ENCODE results near the gene KCNH1. TPM values are rescaled to one million over a fixed set of nuclear protein-coding genes. Genes with fewer than 3 reads are reported as not detected.

The KCNH1 gene
- total RNA-seq, 1 donor from 2014 or later, result not detected

GRCh38 chr1:211158866-211159265, 24.9 kb upstream of the KCNH1 start:
- no peak overlapping the region for H3K4me3 ChIP-seq
- H3K36me3 ChIP-seq, result no peaks in the 10 kb centered on the region
- no peak for DNase-seq
- H3K9me3 ChIP-seq (replicated peaks), result peaks cover 25% of the 10 kb centered on the region
- no peak for TF ChIP-seq CTCF (IDR thresholded peaks at IDR 0.05; ENCODE audit: borderline replicate concordance)
- no peaks in the 10 kb centered on the region for H3K4me1 ChIP-seq
- H3K27me3 ChIP-seq (ENCODE audit: low read depth), result peaks cover 27% of the 10 kb centered on the region
- intact Hi-C loops (cut with micrococcal nuclease), result no loop called here
- H3K27ac ChIP-seq (replicated peaks), result no peak overlapping the region

GRCh38 chr1:211155040-211155439, 21.1 kb upstream of the KCNH1 start:
- TF ChIP-seq CTCF (IDR thresholded peaks at IDR 0.05; ENCODE audit: borderline replicate concordance), result no peak
- intact Hi-C loops (cut with micrococcal nuclease), result no loop called here

GRCh38 chr1:211153932-211154331, 20.0 kb upstream of the KCNH1 start:
- H3K27me3 ChIP-seq (ENCODE audit: low read depth), result no peaks in the 10 kb centered on the region
- no peaks in the 10 kb centered on the region for H3K4me1 ChIP-seq
- H3K4me3 ChIP-seq, result no peak overlapping the region
- no peaks in the 10 kb centered on the region for H3K36me3 ChIP-seq
- no peak for DNase-seq
- no peak overlapping the region for H3K27ac ChIP-seq (replicated peaks)
- TF ChIP-seq CTCF (IDR thresholded peaks at IDR 0.05; ENCODE audit: borderline replicate concordance), result no peak
- intact Hi-C loops (cut with micrococcal nuclease), result no loop called here
- peaks cover 21% of the 10 kb centered on the region for H3K9me3 ChIP-seq (replicated peaks)

More at GRCh38 chr1:211155040-211155439, 21.1 kb upstream of the KCNH1 start:
- no peak overlapping the region for H3K4me3 ChIP-seq
- no peaks in the 10 kb centered on the region for H3K36me3 ChIP-seq
- no peaks in the 10 kb centered on the region for H3K27me3 ChIP-seq (ENCODE audit: low read depth)
- no peak for DNase-seq
- no peak overlapping the region for H3K27ac ChIP-seq (replicated peaks)
- no peaks in the 10 kb centered on the region for H3K4me1 ChIP-seq
- H3K9me3 ChIP-seq (replicated peaks), result peaks cover 25% of the 10 kb centered on the region

- no peaks in the 10 kb centered on the region for H3K9me3 ChIP-seq (replicated peaks)
- H3K27ac ChIP-seq (replicated peaks), result no peak overlapping the region
- no peak overlapping the region for H3K4me3 ChIP-seq
- H3K36me3 ChIP-seq, result no peaks in the 10 kb centered on the region
- no peaks in the 10 kb centered on the region for H3K4me1 ChIP-seq
- DNase-seq, result no peak
- intact Hi-C loops (cut with micrococcal nuclease), result no loop called here
- peaks cover 32% of the 10 kb centered on the region for H3K27me3 ChIP-seq (ENCODE audit: low read depth)
- no peak for TF ChIP-seq CTCF (IDR thresholded peaks at IDR 0.05; ENCODE audit: borderline replicate concordance)
Measured at GRCh38 chr1:211148366-211148765, 14.4 kb upstream of the KCNH1 start.

- DNase-seq, result no peak
- no peaks in the 10 kb centered on the region for H3K4me1 ChIP-seq
- H3K36me3 ChIP-seq, result no peaks in the 10 kb centered on the region
- no peak for TF ChIP-seq CTCF (IDR thresholded peaks at IDR 0.05; ENCODE audit: borderline replicate concordance)
- H3K4me3 ChIP-seq, result no peak overlapping the region
- peaks cover 56% of the 10 kb centered on the region for H3K27me3 ChIP-seq (ENCODE audit: low read depth)
- no peak overlapping the region for H3K27ac ChIP-seq (replicated peaks)
- intact Hi-C loops (cut with micrococcal nuclease), result no loop called here
- no peaks in the 10 kb centered on the region for H3K9me3 ChIP-seq (replicated peaks)
Measured at GRCh38 chr1:211145944-211146343, 12.0 kb upstream of the KCNH1 start.

Data from left ventricle myocardium inferior (tissue), 1 donor.